Activated CD4-positive, alpha-beta memory T cell treated with anti-CD3 and anti-CD28 coated beads, Interleukin-2, amount 10 ng/mL, durations not matched to agents 7 days and 5 days (primary cell): Measurements from ENCODE around the gene SEC61A1. TPM values are rescaled to one million over a fixed set of nuclear protein-coding genes. Genes with fewer than 3 reads are reported as not detected.

Source experiments
- CTCF ChIA-PET: fragments of 350-600 bp; sonication (Branson Sonifier 250); formaldehyde crosslinking; loops from one replicate; lab custom pipeline; 2021; ENCODE audit warnings: antibody characterized with exemption, inconsistent platforms; lab: Charles Lee
- POLR2A ChIA-PET: fragments of 350-600 bp; sonication (Branson Sonifier 250); formaldehyde crosslinking; loops from one replicate; lab custom pipeline; 2021; ENCODE audit warnings: antibody characterized with exemption; lab: Charles Lee
- DNase-seq: peaks from one replicate; pipeline ENCODE4 v3.0.0-alpha.2; 2020
- H3K27ac Mint-ChIP-seq: one replicate; pipeline ENCODE4 v1.8.0; 2021; ENCODE audit warnings: mild to moderate bottlenecking, mixed read lengths
- H3K27me3 Mint-ChIP-seq: one replicate; pipeline ENCODE4 v1.8.0; 2021; ENCODE audit warnings: mixed read lengths
- H3K36me3 Mint-ChIP-seq: one replicate; pipeline ENCODE4 v1.8.0; 2021; ENCODE audit warnings: low read depth, mixed read lengths
- H3K4me1 Mint-ChIP-seq: one replicate; pipeline ENCODE4 v1.8.0; 2021; ENCODE audit warnings: mixed read lengths
- H3K4me3 Mint-ChIP-seq: one replicate; pipeline ENCODE4 v1.8.0; 2021; ENCODE audit warnings: mild to moderate bottlenecking, mixed read lengths
- H3K9me3 Mint-ChIP-seq: one replicate; pipeline ENCODE4 v1.8.0; 2021; ENCODE audit warnings: mixed read lengths
- total RNA-seq, 2 experiments: library from RNA; stranded (reverse); gene quantifications; one replicate each; pipeline ENCODE4 v1.2.3, GENCODE V29; 2021

Gene SEC61A1
- total RNA-seq, 2 experiments from 2014 or later = 194 to 203 TPM

DNA sequence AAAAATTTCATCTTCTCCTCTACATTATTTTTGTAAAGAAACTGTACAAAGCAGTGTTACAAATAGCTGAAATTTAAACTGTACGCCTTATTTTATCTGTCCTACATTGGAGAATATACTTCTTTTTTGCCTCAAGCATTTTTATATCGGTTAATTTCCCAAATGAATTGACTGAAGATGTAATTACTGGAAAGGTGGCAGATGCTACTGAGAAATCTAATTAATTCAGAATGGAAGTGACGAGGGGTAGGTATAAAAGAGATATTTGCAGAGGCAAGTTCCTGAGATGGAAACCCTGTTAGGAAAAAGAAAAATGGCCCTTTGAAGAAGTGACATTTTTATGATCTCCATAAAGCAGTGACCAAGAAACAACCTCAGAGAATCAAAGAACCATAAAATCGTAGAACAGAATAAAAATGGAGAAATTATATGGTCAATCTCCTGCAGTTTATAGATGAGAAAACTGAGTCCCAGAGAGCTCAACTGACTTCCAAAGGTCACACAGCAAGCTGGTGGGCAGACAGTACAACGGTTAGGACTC lies 51.0 kb downstream of the SEC61A1 start:
- peaks cover 12% of the 10 kb centered on the region for H3K4me1 Mint-ChIP-seq

DNA sequence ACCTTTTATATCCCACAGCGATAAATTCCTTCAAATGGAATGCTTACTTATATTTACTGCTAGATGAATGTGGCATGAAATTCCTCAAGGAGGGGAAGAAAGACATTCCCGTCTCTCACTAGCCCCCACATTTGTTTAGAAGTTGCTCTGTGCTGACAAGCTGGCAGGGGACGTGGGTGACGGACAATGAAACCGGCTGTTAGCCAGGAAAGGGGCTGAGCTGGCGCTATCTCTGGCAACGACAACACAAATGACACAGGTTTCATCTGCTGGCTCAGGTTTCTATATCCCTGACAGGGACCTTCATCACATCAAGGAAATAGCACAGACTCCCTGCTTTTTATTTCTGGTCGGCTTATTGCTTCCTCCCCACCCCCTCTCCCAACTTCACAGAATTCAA lies 55.6 kb downstream of the SEC61A1 start:
- H3K9me3 Mint-ChIP-seq = no peaks in the 10 kb centered on the region
- H3K27me3 Mint-ChIP-seq = no peaks in the 10 kb centered on the region
- no peak for DNase-seq
- peaks cover 20% of the 10 kb centered on the region for H3K4me1 Mint-ChIP-seq
- POLR2A ChIA-PET = interaction anchor here (1.7 kb wide), 1 partner anchor 16 kb away, joined by 4 read pairs; the partner anchor contains the start of gene RUVBL1
- peaks cover 62% of the 10 kb centered on the region for H3K36me3 Mint-ChIP-seq
- CTCF ChIA-PET = interaction anchor here (1.6 kb wide), 1 partner anchor 12 kb away, joined by 6 read pairs; no protein-coding TSS in a partner anchor
- no peak overlapping the region for H3K4me3 Mint-ChIP-seq
- no peak overlapping the region for H3K27ac Mint-ChIP-seq

More for the DNA sequence above, 51.0 kb downstream of the SEC61A1 start:
- Mint-ChIP-seq H3K4me3 (no peak overlapping the region), H3K27me3 (no peaks in the 10 kb centered on the region), H3K36me3 (peaks cover 63% of the 10 kb centered on the region), H3K27ac (no peak overlapping the region), H3K9me3 (no peaks in the 10 kb centered on the region)
- ChIA-PET POLR2A (interaction anchor here (1.3 to 1.7 kb wide), 2 partner anchors 7 to 20 kb away, joined by 3 to 6 read pairs; partner anchors contain the start of gene RUVBL1), CTCF (interaction anchor here (0.6 to 2.1 kb wide), 4 partner anchors 8 to 50 kb away, joined by 3 to 7 read pairs (median 4); partner anchors contain the start of gene RUVBL1)
- DNase-seq = no peak

DNA sequence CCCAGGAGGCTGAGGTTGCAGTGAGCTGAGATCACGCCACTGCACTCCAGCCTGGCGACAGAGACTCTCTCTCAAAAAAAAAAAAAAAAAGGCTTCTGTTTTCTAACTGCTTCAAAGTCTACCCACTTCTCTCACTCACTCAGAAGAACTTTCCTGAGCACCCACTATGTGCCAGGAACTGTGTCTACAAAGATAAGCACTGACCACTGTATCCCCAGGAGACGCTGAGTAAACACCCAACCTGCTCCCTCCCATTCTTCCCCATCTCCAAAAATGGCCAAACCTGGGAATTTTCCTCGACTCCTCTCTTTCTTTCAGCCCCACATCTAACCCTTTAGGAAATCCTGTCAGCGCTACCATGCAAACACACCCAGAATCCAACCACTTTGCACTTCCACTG lies 58.9 kb downstream of the SEC61A1 start:
- no peak overlapping the region for H3K4me3 Mint-ChIP-seq
- peaks cover 67% of the 10 kb centered on the region for H3K36me3 Mint-ChIP-seq
- ChIA-PET CTCF (interaction anchor here (0.8 to 5.3 kb wide), 6 partner anchors 12 to 566 kb away, joined by 4 to 31 read pairs (median 6); partner anchors contain the start of gene RUVBL1), POLR2A (interaction anchor here (0.9 to 5.7 kb wide), 3 partner anchors 9 to 42 kb away, joined by 3 to 134 read pairs (median 20); partner anchors contain the start of genes EEFSEC and RUVBL1)
- no peaks in the 10 kb centered on the region for H3K9me3 Mint-ChIP-seq
- H3K27ac Mint-ChIP-seq = peak overlapping the region; percentile 98
- H3K27me3 Mint-ChIP-seq = no peaks in the 10 kb centered on the region
- DNase-seq = no peak
- peaks cover 47% of the 10 kb centered on the region for H3K4me1 Mint-ChIP-seq

DNA sequence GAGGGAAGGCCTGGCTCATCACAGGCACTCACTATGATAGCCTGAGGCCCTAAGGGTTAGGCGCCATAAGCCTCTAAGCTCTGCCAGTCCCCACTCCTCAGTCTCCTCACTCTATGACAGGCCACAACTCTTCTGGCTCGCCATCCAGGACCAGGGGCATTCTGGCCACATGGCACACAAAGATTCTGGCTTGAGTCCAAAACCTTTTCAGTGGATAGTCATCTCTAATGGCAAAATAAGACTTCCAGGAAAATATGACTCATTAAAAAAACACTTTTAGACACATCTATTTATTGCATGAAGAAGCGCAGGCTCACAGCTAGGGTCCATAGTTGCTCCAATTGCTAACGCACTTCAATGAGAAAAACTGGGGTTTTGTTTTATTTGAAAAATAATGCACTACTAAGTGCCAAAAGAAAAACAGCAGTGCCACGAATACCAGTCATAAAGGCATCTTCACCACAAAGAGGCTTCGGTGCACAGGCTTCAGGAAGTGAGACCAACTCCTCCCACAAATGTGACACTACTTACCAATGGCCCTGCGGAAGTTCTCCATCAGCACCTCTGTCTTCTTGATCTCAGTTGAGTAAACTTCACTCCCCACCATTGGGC lies 60.2 kb downstream of the SEC61A1 start:
- Mint-ChIP-seq H3K9me3 (no peaks in the 10 kb centered on the region), H3K4me3 (peak overlapping the region; percentile 46), H3K4me1 (peaks cover 51% of the 10 kb centered on the region), H3K27me3 (no peaks in the 10 kb centered on the region), H3K27ac (peak overlapping the region; percentile 98), H3K36me3 (peaks cover 62% of the 10 kb centered on the region)
- ChIA-PET POLR2A (interaction anchor here (0.7 to 5.7 kb wide), 11 partner anchors 10 to 1204 kb away, joined by 3 to 134 read pairs (median 4); partner anchors contain the start of genes EEFSEC, RUVBL1 and SEC61A1), CTCF (interaction anchor here (1.0 to 5.3 kb wide), 4 partner anchors 11 to 209 kb away, joined by 3 to 31 read pairs (median 4); partner anchors contain the start of gene RUVBL1)
- peak; percentile 73 for DNase-seq

DNA sequence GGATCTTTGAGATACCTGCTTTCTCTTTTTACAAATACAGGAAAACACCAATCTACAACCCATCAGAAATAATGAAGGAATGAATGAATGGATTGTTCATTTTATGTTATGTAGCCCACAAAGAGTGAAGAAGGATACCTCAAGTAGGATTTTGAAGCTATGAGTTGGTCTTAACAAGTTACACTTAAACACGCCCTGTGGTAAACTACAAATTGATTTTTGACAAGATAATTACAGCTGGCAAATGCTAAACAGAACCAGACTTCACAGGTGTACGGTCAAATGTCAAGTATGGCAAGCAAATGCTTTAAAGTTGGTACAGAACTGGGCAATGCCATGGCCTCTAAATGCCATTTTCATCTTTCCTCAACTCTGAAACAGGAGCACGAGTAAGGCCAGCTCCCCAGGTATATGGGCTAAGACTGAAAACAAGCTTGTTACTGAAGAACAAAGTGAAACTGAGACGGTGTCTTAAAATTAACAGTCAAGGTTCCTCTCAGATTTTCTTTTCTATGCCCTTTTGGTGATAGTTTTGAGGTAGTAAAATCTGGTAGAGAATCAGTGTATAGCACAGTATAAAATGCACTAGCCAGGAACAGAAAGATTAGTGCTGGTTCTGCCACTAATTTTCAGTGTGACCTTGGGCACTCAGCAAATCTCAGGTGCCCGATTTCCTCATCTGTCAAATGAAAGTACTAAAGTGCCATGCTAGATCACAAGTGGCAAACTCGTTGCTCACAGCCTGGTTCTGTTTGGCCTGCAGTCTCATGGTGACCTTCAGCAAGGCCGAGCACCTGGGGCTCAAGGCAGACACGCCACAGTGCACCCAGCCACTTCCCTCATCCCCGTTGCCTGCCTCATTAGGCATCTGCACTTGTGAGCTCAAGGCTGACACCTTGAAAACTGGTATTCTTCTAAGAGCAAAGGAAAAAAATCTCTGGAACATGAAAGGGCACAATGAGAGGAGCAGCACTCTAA lies 61.9 kb downstream of the SEC61A1 start:
- ChIA-PET CTCF (interaction anchor here (0.9 to 5.3 kb wide), 4 partner anchors 9 to 40 kb away, joined by 4 to 31 read pairs (median 8); partner anchors contain the start of gene RUVBL1), POLR2A (interaction anchor here (0.9 to 5.7 kb wide), 8 partner anchors 9 to 46 kb away, joined by 3 to 134 read pairs (median 4); partner anchors contain the start of gene RUVBL1)
- peaks cover 60% of the 10 kb centered on the region for H3K4me1 Mint-ChIP-seq

More for the DNA sequence above, 61.9 kb downstream of the SEC61A1 start:
- no peaks in the 10 kb centered on the region for H3K27me3 Mint-ChIP-seq
- no peaks in the 10 kb centered on the region for H3K9me3 Mint-ChIP-seq
- H3K36me3 Mint-ChIP-seq = peaks cover 62% of the 10 kb centered on the region
- H3K4me3 Mint-ChIP-seq = peak overlapping the region; percentile 71
- peak overlapping the region; percentile 92 for H3K27ac Mint-ChIP-seq
- no peak for DNase-seq

Other genes starting within 250 kb of the SEC61A1 start
- 1 to 10 TPM; 1.5 to 1.7 TPM for gene MGLL, start 229.9 kb upstream of the SEC61A1 start, total RNA-seq
- not detected for gene KBTBD12, start 137.2 kb upstream of the SEC61A1 start, total RNA-seq
- 10 to 100 TPM; 56.3 to 62.3 TPM for gene RUVBL1, start 71.4 kb downstream of the SEC61A1 start, total RNA-seq
- gene EEFSEC, start 101.0 kb downstream of the SEC61A1 start, total RNA-seq = 10 to 100 TPM; 14.5 to 15.0 TPM